DND-41 (cell line): Measurements from ENCODE around the gene PLCB4.

Experiments
- CTCF ChIP-seq: IDR thresholded peaks from 2 replicates; pipeline ENCODE4 v1.5.1; 2012; ENCODE audit warnings: borderline replicate concordance, low read length, moderate library complexity, mild to moderate bottlenecking; ENCODE audit not compliant: poor library complexity, severe bottlenecking; ENCODE audit errors: extremely low read depth
- EZH2 ChIP-seq: IDR thresholded peaks from 3 replicates; pipeline ENCODE4 v1.6.1; 2012; ENCODE audit warnings: borderline replicate concordance, low read depth, mild to moderate bottlenecking, moderate library complexity, low read length, inconsistent platforms; ENCODE audit not compliant: severe bottlenecking

- TF ChIP-seq CTCF (no peak), EZH2 (no peak)
Observed at GRCh38 chr20:9244811-9245210, 175.9 kb downstream of the PLCB4 start.
